Fibroblast of skin of right biceps (primary cell): ENCODE measurements around the gene PASK.
"Not testable (repeated sequence)": the region's sequence is repeated elsewhere in the genome, so short reads cannot be mapped to it uniquely, and the experiment has no call there.

Source experiments
- DNase-seq: peaks from one replicate; pipeline ENCODE4 v3.0.0-alpha.2; 2013

PASK gene

DNA sequence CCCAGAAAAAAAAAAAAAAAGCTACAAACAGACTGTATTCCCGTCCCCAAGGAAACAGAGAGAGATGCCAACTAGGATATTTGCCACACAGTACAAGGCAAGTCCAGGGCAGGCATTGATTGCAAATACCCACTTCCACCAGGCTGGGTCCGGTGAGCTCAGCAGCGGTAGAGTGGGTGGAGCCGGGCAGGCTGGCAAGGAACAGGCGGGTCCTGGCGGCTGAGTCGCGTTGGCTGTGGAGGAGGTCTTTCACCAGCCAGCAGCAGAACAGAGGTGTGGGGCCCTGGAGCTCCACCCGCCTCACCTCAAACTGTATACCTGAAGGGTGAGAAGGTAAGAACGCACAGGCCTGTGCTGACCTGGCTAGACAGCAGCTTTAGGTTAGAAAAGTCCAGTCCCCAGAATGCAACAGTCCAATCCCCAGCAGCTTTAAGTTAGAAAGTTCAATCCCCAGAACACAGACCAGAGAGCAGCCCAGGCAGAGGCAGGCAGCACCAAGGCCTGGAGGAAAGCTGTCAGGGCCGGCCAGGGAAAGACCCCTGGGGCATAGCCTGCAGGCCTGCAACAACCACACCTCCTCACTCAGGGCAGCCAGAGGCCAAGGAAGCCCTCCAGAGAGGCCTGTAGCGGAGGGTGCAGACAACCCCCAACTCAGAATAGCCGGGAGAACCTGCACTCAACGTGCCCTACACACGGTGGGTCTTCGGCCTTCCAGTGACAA is 25.3 kb downstream of the PASK start:
- DNase-seq: no peak

DNA sequence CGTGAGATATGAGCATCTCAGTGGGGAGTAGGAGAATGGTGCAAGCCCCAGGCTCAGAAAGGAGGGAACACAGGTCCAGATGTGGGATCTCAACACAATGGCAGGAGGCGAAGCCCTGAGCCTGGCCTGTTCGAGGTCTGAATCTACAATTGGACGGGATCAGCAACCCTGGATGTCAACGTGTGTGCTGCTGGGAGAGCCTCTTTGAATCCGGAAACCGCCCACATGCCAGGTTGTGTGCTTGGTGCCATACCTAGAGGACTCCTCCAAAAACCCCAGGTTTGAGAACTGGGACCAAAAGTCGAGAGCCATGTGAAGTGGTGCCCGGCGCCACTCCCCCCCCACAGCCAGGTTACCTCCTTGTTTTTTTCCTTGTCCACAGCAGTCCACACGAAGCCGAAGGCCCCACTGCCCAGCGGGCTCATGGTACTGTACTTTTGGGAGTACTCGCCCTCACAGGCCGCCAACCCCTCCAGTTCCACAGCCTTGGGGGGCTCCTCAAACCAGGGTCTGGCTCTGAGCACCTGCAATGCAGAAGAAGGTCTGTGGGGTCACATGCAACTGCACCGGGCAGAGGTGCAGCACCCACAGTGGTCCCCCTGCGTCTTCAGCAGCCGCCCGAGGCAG is 26.8 kb downstream of the PASK start:
- DNase-seq: no peak

DNA sequence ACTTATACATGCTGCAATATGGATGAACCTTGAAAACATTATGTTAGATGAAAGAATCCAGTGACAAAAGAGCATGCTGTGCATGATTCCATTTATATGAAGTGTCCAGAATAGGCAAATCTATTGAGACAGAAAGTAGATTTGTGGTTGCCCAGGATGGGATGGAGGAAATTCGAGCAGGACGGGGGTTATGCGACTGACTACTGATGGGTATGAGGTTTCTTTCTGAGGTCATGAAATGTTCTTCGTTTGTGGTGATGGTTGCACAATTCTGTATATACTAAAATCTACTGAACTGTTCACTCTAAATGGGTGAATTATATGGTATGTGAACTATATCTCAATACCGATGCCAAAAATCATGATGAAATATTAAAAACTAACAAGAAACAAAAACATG is 28.3 kb downstream of the PASK start:
- no peak for DNase-seq

DNA sequence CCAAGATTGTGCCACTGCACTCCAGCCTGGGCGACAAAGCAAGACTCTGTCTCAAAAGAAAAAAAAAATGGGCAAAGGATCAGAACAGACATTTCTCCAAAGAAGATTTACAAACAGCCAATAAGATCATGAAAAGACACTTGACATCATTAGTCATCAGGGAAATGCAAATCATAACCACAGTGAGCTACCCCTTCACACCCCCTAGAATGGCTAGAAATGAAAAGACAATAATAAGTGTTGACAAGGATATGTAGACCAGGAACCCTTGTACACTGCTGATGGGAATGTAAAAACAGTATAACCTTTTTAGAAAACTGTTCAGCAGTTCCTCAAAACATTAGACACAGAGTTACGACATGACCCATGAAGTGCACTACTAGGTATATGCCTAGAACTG is 28.8 kb downstream of the PASK start:
- no peak for DNase-seq

DNA sequence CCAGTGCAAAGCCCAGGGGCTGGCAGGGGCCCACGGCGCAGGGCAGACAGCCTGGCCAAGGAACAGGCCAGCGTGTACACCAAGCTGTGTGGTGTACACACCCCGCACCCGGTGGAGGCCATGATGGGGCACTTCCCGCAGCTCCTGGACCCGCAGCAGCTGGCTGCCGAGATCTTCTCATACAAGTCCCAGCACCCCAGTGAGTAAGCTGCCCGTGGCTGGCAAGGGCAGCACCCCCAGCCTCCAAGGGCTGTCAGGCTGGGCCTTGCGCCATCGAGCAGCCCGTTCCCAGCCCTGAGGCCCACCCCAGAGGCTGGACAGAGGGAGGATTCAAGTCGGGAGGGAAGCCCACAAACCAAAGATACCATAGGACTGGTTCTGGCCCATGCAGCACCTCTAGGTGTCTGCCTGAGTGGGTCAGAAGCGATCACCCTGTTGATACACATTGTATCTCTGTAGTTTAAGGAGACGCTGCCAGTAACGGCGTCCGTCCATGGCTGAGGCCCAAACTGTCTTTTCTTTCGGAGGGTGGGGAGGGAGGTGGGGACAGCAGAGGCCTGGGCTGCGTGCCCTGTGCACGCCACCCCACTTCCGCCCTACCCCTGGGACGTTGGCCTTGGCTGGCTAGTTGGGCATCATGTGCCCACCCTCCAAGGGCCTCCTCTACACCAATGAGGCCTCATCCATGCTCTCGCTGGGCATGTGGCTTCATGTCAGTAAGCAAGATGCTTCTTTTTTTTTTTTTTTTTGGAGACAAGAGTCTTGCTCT is 30.4 kb downstream of the PASK start:
- DNase-seq: no peak

DNA sequence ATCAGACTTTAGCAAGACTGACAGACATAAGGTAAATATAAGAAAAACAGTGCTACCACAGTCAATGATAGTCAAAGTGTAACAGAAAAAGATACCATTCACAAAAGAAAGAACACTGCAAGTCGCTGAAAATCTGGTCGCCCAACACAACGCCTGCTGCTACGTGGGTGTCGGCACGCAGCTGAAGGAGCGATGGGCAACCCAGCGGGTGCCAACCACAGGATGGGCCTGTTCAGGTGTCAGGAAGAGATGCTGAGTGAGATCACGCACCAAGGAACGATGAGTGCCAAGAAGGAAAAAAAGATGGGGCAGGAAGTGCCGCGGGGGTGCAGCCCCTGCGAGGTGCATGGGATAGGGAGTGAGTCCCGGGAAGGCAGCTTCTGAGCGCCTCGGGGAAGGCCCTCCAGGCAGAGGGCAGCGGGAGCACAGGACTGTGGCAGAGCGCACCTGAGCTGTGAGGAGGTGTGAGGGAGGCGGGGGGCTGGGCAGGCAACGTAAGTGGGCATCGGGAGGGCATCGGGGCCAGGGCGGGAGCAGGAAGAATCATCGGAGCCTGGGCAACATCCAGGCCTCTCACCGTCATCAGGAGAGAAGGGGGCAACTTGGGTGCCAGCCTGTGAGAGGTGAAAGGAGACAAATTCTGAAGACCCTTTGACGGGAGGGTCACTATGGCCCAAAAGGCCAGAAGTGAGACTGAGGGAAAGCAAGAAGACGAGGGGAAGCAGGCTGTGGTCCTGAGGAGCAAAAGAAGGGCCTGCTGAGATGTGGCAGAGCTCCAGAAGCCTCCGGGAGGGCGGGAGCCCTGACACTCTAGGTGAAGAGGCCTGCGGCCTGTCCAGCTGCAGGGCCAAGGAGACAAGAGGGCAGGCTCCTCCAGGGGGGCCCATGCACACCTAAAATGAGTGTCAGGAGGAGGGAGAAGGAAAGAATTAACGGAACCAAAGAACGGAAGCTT is 32.4 kb downstream of the PASK start:
- DNase-seq: no peak

DNA sequence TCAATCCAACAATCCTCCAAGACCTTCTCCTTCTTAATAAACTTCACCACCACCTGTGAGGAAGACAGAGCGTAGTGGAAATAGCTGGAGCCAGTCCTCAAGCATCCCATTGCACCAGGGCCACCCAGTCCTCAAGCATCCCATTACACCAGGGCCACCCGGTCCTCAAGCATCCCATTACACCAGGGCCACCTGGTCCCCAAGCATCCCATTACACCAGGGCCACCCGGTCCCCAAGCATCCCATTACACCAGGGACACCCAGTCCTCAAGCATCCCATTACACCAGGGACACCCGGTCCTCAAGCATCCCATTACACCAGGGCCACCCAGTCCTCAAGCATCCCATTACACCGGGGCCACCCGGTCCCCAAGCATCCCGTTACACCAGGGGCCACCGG is 33.9 kb downstream of the PASK start:
- no peak for DNase-seq

DNA sequence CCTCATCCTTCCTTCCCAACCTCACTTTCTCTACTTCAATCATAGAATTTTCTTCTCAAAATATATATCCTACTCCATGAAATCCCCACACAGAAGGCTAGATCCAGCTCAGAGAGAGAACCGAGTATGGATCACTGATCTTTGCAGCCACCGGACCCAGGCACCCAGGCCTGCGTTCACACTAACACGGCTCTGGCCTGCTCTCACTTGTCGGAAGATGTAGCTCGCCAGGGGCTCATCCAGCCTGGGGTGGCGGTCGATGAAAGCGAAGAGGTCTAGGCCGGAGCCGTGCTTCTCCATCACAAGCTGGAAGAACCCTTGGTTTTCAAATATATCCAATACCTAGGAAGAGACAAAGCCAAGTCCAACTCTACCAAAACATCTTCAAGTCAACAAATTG is 34.4 kb downstream of the PASK start:
- DNase-seq: no peak

DNA sequence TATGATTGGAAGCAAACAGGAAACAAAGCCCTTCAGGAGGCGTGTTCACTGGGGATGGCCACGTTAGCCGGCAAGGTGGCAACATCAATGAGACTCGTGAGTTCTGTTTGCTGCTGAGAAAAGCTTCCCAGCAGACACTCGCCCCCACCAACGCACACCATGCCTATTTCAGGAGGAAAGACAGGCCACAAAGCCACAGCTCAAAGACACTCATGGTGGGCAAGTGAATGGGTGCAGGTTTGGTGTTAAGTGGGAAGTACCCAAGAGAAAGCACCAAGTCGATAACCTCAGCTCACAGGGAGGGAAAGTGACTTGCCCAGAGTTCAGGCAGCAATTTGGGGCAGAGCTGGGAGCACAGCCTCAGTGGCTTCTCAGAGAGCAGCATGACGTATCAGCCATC is 36.7 kb downstream of the PASK start:
- no peak for DNase-seq

DNA sequence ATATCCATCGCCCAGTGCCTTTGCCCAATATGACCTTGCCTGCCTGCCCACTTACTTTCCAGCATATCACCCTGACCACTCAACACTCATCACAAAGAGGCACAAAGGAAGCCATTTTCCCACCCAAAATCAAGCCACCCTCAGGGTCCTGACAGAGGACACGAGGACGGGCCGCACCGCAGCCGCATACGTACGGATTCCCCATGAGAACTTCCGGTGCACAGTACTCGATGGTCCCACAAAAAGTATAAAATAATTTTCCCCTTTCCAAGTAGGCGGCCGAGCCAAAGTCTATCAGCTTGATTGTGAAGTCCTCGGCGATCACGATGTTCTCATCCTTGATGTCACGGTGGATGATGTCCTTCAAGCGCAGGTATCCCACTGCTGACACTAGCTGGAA is 37.2 kb downstream of the PASK start:
- no peak for DNase-seq

DNA sequence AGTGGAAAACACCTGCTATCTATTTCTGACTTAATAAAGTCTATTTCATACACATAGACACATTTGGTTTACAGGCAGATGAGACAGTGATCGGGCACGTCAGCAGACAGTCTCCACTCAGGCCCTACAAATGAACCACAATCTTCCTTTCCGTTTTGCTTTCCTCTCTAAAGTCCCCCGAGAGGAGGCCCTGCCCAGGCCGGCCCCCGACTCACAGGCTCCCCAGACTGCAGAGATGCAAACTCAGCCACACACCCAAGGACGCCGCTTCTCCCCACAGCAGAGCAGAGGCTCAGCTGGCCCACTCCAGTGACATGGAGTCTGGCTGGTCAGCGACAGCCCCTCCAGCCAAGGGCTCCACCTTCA is 37.8 kb downstream of the PASK start:
- DNase-seq: no peak

DNA sequence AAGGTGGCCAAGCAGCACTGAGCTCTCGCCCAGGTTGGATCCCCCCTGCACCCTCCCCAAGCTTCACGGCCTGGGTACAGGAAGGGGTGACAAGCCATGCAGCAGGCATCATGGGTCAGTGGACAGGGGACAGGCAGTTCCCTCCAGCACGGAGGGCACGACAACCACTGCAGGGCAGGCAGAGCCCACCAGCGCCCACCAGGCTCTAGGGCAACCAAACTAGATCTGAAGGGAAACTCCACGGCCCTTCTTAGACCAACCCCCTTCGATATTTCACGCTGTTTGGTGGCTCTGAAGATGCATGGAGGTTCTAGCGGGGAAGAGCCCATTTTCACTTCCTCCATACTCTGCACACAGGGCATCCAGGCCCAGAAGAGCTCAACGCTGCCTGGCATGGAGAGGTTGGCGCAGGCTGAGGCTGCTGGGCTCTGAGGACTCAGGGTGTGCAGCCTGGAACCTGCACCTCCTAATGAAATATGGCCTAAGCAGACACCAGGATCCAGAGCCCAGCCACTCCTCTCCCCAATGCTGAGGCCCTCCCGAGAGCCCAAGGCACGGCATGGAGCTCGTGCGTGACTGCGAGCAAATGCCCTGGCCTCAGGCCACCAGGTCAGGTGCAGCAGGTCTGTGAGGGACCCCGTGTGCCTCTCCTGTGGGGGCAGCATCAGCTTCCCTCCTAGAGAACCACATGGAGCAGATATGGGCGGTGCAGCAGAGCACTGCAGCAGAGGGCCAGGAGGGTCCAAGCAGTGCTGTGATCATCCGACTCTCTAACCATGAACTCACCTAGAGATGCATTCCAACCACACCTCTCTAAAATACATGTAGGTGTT is 38.4 kb downstream of the PASK start:
- no peak for DNase-seq

DNA sequence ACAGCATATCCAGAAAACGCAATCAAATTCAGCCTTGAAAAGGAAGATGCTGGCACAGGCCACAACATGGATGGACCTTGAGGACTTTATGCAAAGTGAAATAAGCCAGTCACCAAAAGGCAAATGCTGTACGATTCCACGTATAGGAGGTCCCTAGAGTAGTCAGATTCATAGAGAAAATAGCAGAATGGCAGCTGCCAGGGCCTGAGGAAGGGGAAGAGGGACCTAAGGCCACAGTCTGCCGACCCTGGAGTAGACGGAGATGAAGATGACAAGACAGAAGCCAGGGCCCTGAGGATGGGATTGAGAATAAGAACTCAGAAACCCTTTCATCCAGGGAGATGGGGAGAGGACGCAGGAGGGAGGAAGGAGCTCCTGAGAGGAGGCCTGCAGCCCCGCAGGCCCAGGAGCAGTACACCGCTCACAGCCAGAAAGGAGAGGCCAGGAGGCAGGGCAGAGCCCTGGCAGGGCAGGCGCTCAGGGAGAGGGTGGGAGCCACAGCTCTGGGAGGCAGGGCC is 39.1 kb downstream of the PASK start:
- no peak for DNase-seq

DNA sequence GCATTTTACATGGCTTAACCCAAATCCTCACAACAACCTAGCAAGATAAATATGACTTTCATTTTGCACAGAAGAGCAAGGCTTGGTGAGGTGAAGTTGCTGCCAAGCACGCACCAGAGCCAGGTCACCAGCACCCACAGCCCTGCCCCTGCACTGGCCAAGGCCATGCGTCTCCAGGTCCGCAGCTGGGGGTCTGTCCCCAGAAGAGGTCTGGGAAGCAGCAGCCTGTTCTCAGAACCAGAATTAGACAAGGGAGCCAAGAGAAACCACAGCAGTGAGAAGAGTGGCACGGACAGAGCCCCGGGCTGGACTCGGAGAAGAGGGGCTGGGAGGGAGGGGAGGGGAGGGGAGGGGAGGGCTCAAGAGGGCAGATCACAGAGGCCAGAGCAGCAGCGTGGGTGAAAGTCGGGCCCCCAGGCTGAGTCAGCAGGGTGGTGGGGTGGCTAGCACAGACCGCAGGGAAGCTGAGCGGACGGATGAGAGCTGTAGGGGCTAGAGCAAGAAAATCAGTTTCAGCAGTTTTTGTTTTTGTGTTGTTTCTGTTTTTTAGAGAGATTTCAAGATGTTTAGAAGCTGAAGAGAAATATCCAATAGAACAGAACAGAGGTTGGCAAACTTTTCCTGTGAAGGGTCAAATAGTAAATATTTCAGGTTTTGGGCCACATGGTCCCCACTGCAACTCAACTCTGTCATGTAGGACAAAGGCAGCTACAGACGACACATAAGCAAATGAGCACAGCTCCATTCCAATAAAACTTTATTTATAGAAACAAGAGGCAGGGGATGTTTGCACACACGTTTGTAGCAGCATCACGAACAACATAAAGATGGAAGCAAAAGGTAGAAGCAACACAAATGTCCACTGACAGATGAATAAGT is 39.8 kb downstream of the PASK start:
- no peak for DNase-seq

DNA sequence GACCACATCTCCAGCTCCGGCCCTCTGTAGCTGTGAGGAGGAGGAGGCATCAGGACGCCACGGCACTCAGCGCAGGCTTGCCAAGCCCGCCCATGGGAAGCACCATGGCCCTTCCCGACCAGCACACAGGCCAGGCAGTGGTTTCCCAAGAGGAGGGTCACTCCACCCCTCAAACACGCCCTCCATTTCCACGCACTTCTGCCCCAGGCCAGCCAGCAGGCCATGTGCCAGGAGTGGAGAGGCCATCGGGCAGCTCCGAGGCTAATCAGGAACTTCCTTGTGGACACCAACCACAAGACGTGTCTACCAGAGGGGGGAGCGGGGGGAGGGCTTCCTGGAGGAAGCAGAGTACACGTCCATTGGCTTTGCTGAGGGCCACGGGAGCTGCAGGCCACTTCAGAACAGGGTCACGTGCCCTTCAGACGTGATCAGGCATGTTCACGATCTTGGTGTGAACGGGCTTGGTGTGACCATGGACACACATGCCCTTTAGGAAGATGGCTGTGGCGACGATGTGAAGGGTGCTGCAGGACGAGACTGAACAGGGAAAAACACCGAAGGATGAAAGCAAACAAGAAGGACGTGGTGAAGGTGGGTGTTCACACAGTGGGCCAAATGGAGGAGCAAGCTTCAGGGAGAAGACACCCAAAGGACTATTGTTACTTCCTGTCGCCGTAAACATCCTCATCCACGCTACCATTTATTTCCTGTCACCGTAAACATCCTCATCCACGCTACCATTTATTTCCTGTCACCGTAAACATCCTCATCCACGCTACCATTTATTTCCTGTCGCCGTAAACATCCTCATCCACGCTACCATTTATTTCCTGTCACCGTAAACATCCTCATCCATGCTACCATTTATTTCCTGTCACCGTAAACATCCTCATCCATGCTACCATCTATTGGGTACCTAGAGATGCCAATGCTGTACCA is 40.7 kb downstream of the PASK start:
- DNase-seq: no peak

DNA sequence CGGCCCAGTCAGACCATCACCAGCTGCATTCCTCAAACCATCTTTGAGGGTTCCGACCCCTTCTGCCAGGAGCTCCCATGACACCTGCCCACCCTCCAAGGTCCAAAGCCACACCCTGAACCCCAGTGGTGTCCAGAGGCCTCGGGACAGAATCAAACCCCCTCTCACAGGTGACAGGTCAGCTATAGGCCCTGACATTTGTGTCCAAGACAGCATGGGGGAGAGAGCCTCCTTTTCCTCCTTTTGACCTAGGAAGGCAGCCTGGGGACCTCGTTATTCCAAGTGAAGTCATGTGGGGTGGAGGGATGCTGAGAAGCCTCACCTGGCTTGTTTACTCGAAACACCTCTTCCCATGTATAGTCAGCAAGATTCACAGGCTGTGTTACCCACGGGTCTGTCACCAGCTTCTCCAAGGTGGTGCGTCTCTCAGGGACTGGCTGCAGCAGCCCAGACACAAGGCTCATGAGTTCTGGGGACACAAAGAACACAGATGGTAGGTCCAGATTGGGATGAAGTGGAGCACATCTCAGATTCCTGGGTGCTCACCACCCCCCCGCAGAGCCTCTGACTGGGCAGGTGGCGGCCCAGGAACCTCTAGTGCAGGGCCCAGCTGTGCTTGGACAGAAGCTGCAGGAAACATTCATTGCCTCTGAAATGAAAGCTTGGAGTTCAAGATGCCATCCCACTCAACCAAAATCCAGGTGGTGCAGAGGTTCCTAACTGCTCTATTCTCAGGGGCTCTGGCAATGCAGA is 42.1 kb downstream of the PASK start:
- no peak for DNase-seq

DNA sequence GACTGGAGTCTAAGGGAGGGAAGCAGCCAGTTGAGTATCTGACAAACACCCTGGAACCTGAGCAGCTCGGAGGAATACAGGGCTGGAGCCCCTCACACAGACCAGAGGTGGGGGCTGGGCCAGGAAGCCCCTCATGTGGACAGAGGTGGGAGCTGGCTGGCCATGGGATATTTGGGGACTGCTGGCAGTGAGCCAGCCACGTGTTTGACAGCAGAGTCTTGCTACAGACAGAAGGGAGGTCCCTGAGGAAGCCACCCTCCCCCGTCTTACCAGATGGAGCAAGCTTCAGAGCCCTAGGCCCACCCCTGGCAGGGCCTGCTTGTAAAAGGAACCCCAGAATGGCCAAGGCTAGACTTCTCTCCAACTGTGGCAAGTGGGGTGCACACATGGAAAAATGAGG is 43.6 kb downstream of the PASK start:
- no peak for DNase-seq

DNA sequence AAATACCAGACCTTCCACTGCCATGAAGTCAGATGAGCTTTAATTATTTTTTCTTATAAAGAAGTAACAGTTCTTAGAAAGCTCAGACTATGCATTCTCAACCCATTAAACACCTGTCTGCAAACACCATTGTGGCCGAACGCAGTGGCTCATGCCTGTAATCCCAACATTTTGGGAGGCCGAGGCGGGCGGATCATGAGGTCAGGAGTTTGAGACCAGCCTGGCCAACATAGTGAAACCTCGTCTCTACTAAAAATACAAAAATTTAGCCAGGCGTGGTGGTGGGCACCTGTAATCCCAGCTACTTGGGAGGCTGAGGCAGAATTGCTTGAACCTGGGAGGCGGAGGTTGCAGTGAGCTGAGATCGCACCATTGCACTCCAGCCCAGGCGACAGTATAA is 44.7 kb downstream of the PASK start:
- not testable (repeated sequence) for DNase-seq

DNA sequence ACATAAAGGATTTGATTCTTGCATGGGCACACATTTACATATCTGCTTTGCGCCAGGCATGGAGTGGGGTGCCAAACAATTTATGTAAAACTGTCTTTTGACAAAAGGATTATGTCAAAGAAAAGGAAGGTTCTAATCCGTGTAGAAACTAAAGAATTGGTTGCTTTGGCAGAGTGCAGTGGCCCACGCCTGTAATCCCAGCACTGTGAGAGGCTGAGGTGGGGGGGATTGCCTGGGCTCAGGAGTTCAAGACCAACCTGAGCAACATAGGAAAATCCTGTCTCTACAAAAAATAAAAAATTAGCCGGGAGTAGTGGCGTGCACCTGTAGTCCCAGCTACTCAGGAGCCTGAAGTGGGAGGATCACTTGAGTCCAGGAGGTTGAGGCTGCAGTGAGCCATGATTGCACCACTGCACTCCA is 46.1 kb downstream of the PASK start:
- no peak for DNase-seq
